Panc1 (cell line): ENCODE data around the gene SPINK14. TPM values are rescaled to one million over a fixed set of nuclear protein-coding genes. Genes with fewer than 3 reads are reported as not detected.
A peak's percentile ranks its signal among the peaks of the same experiment; 100 is the strongest.

Experiments used
- ATAC-seq: fragments of 200-7000 bp; cut with Tn5 transposase; 2 replicates; pipeline ENCODE4 v1.9.1; 2020; ENCODE audit warnings: mild to moderate bottlenecking, moderate library complexity
- BruUV-seq: library from RNA; stranded (reverse); fragments of 400-500 nt; replicated peaks from 2 replicates; lab custom pipeline; 2021; lab: Mats Ljungman, UMichigan
- CTCF ChIA-PET: fragments of 300-600 bp; sonication (Branson Sonifier 250); formaldehyde crosslinking; loops from one replicate; lab custom pipeline; 2022; ENCODE audit warnings: antibody characterized with exemption; lab: Charles Lee
- POLR2A ChIA-PET: fragments of 300-600 bp; sonication (Branson Sonifier 250); formaldehyde crosslinking; loops from one replicate; lab custom pipeline; 2022; ENCODE audit warnings: antibody characterized with exemption; lab: Charles Lee
- DNase-seq: peaks from one replicate; pipeline ENCODE4 v3.0.0-alpha.2; 2010; ENCODE audit warnings: low read depth, low spot score
- H3K27ac ChIP-seq: 2 replicates; pipeline ENCODE4 v1.5.1; 2011; ENCODE audit warnings: mild to moderate bottlenecking, low read length, inconsistent platforms
- H3K27me3 ChIP-seq: fragments of 200-500 bp; sonication (Bioruptor generic); 2 replicates; pipeline ENCODE4 v1.6.0; 2014; ENCODE audit warnings: low read length, inconsistent platforms; ENCODE audit not compliant: control insufficient read depth, insufficient read depth
- H3K36me3 ChIP-seq: fragments of 200-500 bp; sonication (Bioruptor generic); 2 replicates; pipeline ENCODE4 v1.5.1; 2014; ENCODE audit warnings: inconsistent platforms, mild to moderate bottlenecking, low read length, moderate library complexity; ENCODE audit not compliant: control insufficient read depth, insufficient read depth
- H3K4me1 ChIP-seq: 2 replicates; pipeline ENCODE4 v1.5.1; 2011; ENCODE audit warnings: inconsistent platforms, mild to moderate bottlenecking, low read length, moderate library complexity; ENCODE audit not compliant: control insufficient read depth, insufficient read depth
- H3K4me3 ChIP-seq, 2 experiments: 2 replicates each; pipeline ENCODE4 v1.5.1; 2011 to 2012; ENCODE audit warnings: low read depth in 2 of 2, low read length in 2 of 2, mild to moderate bottlenecking in 2 of 2, inconsistent platforms in 1 of 2, moderate library complexity in 1 of 2
- H3K9me3 ChIP-seq: fragments of 200-500 bp; sonication (Bioruptor generic); 2 replicates; pipeline ENCODE4 v1.5.1; 2014; ENCODE audit warnings: low read depth, mild to moderate bottlenecking, inconsistent platforms, low read length, moderate library complexity; ENCODE audit not compliant: control insufficient read depth, insufficient read depth
- CTCF ChIP-seq: fragments of 450-650 bp; IDR thresholded peaks from 2 replicates; pipeline ENCODE4 v1.5.1; 2017; ENCODE audit warnings: mild to moderate bottlenecking
- POLR2AphosphoS5 ChIP-seq: IDR thresholded peaks from 2 replicates; pipeline ENCODE4 v1.6.1; 2012; ENCODE audit warnings: mild to moderate bottlenecking, low read depth, low read length, moderate library complexity
- REST ChIP-seq, 2 experiments: IDR thresholded peaks; 2 replicates each; pipeline ENCODE4 v1.6.1; 2011 to 2012; ENCODE audit warnings: low read depth in 2 of 2, control low read depth in 1 of 2, low read length in 1 of 2, mild to moderate bottlenecking in 1 of 2, moderate library complexity in 1 of 2; ENCODE audit not compliant: insufficient read depth in 1 of 2
- SIN3A ChIP-seq: IDR thresholded peaks from 2 replicates; pipeline ENCODE4 v1.6.1; 2012; ENCODE audit warnings: low read depth, mild to moderate bottlenecking, low read length, moderate library complexity, borderline replicate concordance; ENCODE audit not compliant: insufficient read depth
- TCF7L2 ChIP-seq: IDR thresholded peaks from 2 replicates; pipeline ENCODE4 v1.6.1; 2011; ENCODE audit warnings: mild to moderate bottlenecking, low read depth, low read length, inconsistent platforms
- in situ Hi-C: cut with HindIII; loops from 2 replicates; pipeline ENCODE4 v1.10.0; 2016; ENCODE audit warnings: low sequenced_read_pairs, low pct_unique_long_range_greater_than_20kb
- intact Hi-C: fragments of 100-400 bp; cut with micrococcal nuclease; formaldehyde crosslinking; loops from one replicate; pipeline ENCODE4 v1.10.0; 2022; ENCODE audit not compliant: unreplicated experiment
- total RNA-seq: library from RNA; stranded (reverse); gene quantifications from one replicate; pipeline ENCODE4 v1.2.1, GENCODE V29; 2021; ENCODE audit not compliant: unreplicated experiment

Gene SPINK14
- total RNA-seq, 1 experiment from 2014 or later, result not detected

GRCh38 chr5:148125641-148126040 lies 42.7 kb upstream of the SPINK14 start:
- intact Hi-C loops, result no loop called here
- no TSS peak for BruUV-seq
- peak; percentile 14; the same call in 1 of the 2 replicates for TF ChIP-seq CTCF
- TF ChIP-seq POLR2AphosphoS5, result no peak
- TF ChIP-seq REST (IDR thresholded peaks at IDR 0.05; ENCODE audit: insufficient read depth in 1 of 2, low read depth in 2 of 2, low read length in 1 of 2), result no peak
- TF ChIP-seq TCF7L2, result no peak
- no peak for TF ChIP-seq SIN3A
- ATAC-seq (no peak), DNase-seq (no peak)
- H3K27ac ChIP-seq, result no peak overlapping the region
- ChIA-PET CTCF (no interaction called here), POLR2A (no interaction called here)
- no peaks in the 10 kb centered on the region for H3K9me3 ChIP-seq
- no peak overlapping the region for H3K4me3 ChIP-seq
- H3K4me1 ChIP-seq, result no peaks in the 10 kb centered on the region
- in situ Hi-C loops, result no loop called here
- no peaks in the 10 kb centered on the region for H3K36me3 ChIP-seq
- H3K27me3 ChIP-seq, result no peaks in the 10 kb centered on the region

GRCh38 chr5:148135091-148136048 lies 33.0 kb upstream of the SPINK14 start:
- intact Hi-C loops, result no loop called here
- Histone ChIP-seq H3K4me1 (no peaks in the 10 kb centered on the region), H3K36me3 (no peaks in the 10 kb centered on the region), H3K27me3 (peaks cover 3% of the 10 kb centered on the region; the same call in 1 of the 2 replicates), H3K4me3 (no peak overlapping the region), H3K27ac (no peak overlapping the region), H3K9me3 (no peaks in the 10 kb centered on the region)
- BruUV-seq, result no TSS peak
- POLR2A ChIA-PET, result no interaction called here
- DNase-seq, result no peak
- ATAC-seq, result no peak
- in situ Hi-C loops, result no loop called here
- TF ChIP-seq CTCF, result no peak
- TF ChIP-seq SIN3A, result no peak
- no peak for TF ChIP-seq POLR2AphosphoS5
- no peak for TF ChIP-seq REST (IDR thresholded peaks at IDR 0.05; ENCODE audit: insufficient read depth in 1 of 2, low read depth in 2 of 2, low read length in 1 of 2)
- TF ChIP-seq TCF7L2, result no peak
- CTCF ChIA-PET, result no interaction called here
